Bronchus fibroblast of lung (primary cell): ENCODE results near the gene LRRC32. TPM values are rescaled to one million over a fixed set of nuclear protein-coding genes. Genes with fewer than 3 reads are reported as not detected.

Experiments
- total RNA-seq: library from RNA; depleted of rRNA; stranded (reverse); fragments of >200 nt; gene quantifications from 2 replicates; pipeline ENCODE4 v1.2.3, GENCODE V29; 2015

The LRRC32 gene, protein sequence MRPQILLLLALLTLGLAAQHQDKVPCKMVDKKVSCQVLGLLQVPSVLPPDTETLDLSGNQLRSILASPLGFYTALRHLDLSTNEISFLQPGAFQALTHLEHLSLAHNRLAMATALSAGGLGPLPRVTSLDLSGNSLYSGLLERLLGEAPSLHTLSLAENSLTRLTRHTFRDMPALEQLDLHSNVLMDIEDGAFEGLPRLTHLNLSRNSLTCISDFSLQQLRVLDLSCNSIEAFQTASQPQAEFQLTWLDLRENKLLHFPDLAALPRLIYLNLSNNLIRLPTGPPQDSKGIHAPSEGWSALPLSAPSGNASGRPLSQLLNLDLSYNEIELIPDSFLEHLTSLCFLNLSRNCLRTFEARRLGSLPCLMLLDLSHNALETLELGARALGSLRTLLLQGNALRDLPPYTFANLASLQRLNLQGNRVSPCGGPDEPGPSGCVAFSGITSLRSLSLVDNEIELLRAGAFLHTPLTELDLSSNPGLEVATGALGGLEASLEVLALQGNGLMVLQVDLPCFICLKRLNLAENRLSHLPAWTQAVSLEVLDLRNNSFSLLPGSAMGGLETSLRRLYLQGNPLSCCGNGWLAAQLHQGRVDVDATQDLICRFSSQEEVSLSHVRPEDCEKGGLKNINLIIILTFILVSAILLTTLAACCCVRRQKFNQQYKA
- total RNA-seq: 2.1 and 2.4 TPM in 2 replicates

DNA sequence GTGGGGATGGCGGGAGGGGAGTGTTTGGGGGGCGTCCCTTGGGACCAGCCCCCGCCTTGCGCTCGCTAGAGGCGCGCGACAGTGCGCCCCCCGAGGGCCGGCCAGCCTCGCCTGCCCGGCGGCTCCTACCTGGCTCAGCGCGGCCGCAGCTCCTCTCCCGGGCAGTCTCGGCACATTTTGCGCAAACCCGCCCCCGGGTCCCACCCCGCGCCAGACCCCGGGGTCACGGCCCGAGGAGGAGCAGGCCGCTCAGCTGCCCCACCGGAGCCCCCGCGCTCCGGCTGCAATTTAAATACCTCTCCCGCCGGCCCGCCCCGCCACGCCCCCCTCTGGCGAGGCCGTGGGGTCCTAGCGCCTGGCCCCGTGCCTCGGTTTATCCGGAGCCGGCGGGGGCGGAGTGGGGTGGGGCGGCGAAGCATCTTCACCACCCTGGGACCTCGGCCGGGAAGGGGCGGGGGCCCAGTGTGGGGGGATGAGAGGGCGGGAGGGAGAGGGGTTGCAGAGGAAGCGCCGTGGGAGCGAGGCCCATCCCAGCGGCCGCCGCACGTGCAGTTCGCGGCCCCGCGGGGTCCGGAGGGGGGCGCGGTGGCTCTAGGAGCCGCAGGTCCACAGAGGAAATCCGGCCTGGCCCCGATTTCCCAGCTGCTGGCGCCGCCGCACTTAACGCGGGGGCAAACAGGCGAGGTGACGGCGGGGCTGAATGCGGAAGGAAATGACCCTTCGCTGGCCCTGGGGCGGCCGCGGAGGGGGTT is at the start of gene LRRC32:
Gene LRRC32 (minus strand): TSS at position 263 of the 752 bp plus-strand sequence. CDS start 4,793 bp downstream, outside the sequence.

Other genes starting within 250 kb of the LRRC32 start
- gene EMSY, start 225.7 kb downstream of the LRRC32 start, total RNA-seq: 13.3 and 22.3 TPM in 2 replicates
- gene TSKU, start 112.6 kb upstream of the LRRC32 start, total RNA-seq: 16.8 and 18.3 TPM in 2 replicates
- 5.9 and 7.4 TPM in 2 replicates for gene ACER3, start 190.2 kb upstream of the LRRC32 start, total RNA-seq